OCI-LY3 (cell line): Measurements from ENCODE around the gene DGLUCY.

Source experiments
- H2AFZ ChIP-seq: fragments of 200-600, 300-600 bp; shearing (Covaris generic); 2 replicates; pipeline ENCODE4 v1.6.0; 2014; ENCODE audit warnings: antibody characterized with exemption, low read depth, low read length
- H3K27ac ChIP-seq: fragments of 200-600, 300-600 bp; sonication (generic); 2 replicates; pipeline ENCODE4 v1.5.1; 2014; ENCODE audit warnings: mild to moderate bottlenecking, low read length, moderate library complexity, mixed read lengths
- H3K27me3 ChIP-seq: fragments of 200-600, 300-600 bp; sonication (generic); 2 replicates; pipeline ENCODE4 v1.6.1; 2014; ENCODE audit warnings: low read depth, low read length, mixed read lengths
- H3K36me3 ChIP-seq: fragments of 200-600, 300-600 bp; sonication (generic); replicated peaks from 2 replicates; pipeline ENCODE3; 2014; ENCODE audit warnings: low read depth, low read length, mixed read lengths
- H3K4me1 ChIP-seq: fragments of 300-600, 200-600 bp; sonication (generic); 2 replicates; pipeline ENCODE4 v1.6.1; 2014; ENCODE audit warnings: low read length, mixed read lengths
- H3K4me2 ChIP-seq: fragments of 200-600, 300-600 bp; sonication (generic); 2 replicates; pipeline ENCODE4 v1.6.1; 2014; ENCODE audit warnings: low read length, mixed read lengths
- H3K4me3 ChIP-seq: fragments of 300-600, 200-600 bp; sonication (generic); 2 replicates; pipeline ENCODE4 v1.5.1; 2014; ENCODE audit warnings: antibody characterized with exemption, mild to moderate bottlenecking, low read length, moderate library complexity
- H3K79me2 ChIP-seq: fragments of 300-600, 200-600 bp; shearing (Covaris generic); 2 replicates; pipeline ENCODE4 v1.6.1; 2014; ENCODE audit warnings: mild to moderate bottlenecking, low read length, mixed read lengths
- H3K9ac ChIP-seq: fragments of 300-600, 200-600 bp; shearing (Covaris generic); 2 replicates; pipeline ENCODE4 v1.6.0; 2014; ENCODE audit warnings: mild to moderate bottlenecking, low read length, moderate library complexity
- H3K9me3 ChIP-seq: fragments of 200-600, 300-600 bp; shearing (Covaris generic); 2 replicates; pipeline ENCODE4 v1.6.1; 2014; ENCODE audit warnings: low read length, mixed read lengths; ENCODE audit not compliant: insufficient read depth
- H4K20me1 ChIP-seq: fragments of 200-600, 300-600 bp; sonication (generic); 2 replicates; pipeline ENCODE4 v1.6.1; 2016; ENCODE audit warnings: low read length, mixed read lengths; ENCODE audit not compliant: insufficient read depth
- CTCF ChIP-seq: fragments of 200-600, 300-600 bp; sonication (generic); IDR thresholded peaks from 2 replicates; pipeline ENCODE4 v1.5.1; 2014; ENCODE audit warnings: antibody characterized with exemption, low read length, low read depth
- EZH2phosphoT487 ChIP-seq: fragments of 200-600 bp; shearing (Covaris generic); IDR thresholded peaks from 2 replicates; pipeline ENCODE4 v1.6.1; 2018; ENCODE audit warnings: antibody characterized with exemption, mixed run types, low read depth

Gene DGLUCY

GRCh38 chr14:91274796-91275195, 160.9 kb downstream of the DGLUCY start:
- Histone ChIP-seq H4K20me1 (no peaks in the 10 kb centered on the region), H2AFZ (no peak overlapping the region), H3K4me3 (no peak overlapping the region), H3K79me2 (no peaks in the 10 kb centered on the region; the same call in 1 of the 2 replicates), H3K36me3 (peaks cover 52% of the 10 kb centered on the region), H3K9me3 (no peaks in the 10 kb centered on the region), H3K4me2 (no peak overlapping the region), H3K27ac (no peak overlapping the region), H3K4me1 (no peaks in the 10 kb centered on the region), H3K9ac (no peak overlapping the region), H3K27me3 (no peaks in the 10 kb centered on the region)
- TF ChIP-seq CTCF (no peak), EZH2phosphoT487 (no peak)
